HepG2 (cell line): ENCODE measurements around the gene NLGN4X. TPM values are rescaled to one million over a fixed set of nuclear protein-coding genes. Genes with fewer than 3 reads are reported as not detected.

Experiments
- ATAC-seq: fragments of 200-7000 bp; cut with Tn5 transposase; 3 replicates; pipeline ENCODE4 v1.9.1; 2020; ENCODE audit warnings: mild to moderate bottlenecking, moderate library complexity
- BruUV-seq: library from RNA; stranded (reverse); fragments of 400-500 nt; replicated peaks from 2 replicates; lab custom pipeline; 2021; lab: Mats Ljungman, UMichigan
- CTCF ChIA-PET: fragments of 300-600 bp; formaldehyde crosslinking; extraction: SDS; loops from one replicate; lab custom pipeline; 2021; ENCODE audit warnings: low total read pairs, inconsistent platforms, low intra/inter-chr PET ratio; lab: Yijun Ruan, JAX
- POLR2A ChIA-PET: fragments of 350-600 bp; sonication (Branson Sonifier 250); formaldehyde crosslinking; loops from one replicate; lab custom pipeline; 2020; ENCODE audit warnings: antibody characterized with exemption, inconsistent platforms; lab: Yijun Ruan, JAX
- DNase-seq: peaks from one replicate; pipeline ENCODE4 v3.0.0-alpha.2; 2015; ENCODE audit warnings: low spot score
- FAIRE-seq: peaks from 3 replicates; lab custom pipeline; 2011; peaks lifted over from hg19 to GRCh38; lab: Jason Lieb, UNC
- H2AFZ ChIP-seq: one replicate; pipeline ENCODE4 v1.6.1; 2011; ENCODE audit warnings: low read length, inconsistent platforms
- H3K27ac ChIP-seq: fragments of 300-600 bp; 3 replicates; pipeline ENCODE4 v1.8.0; 2011; ENCODE audit warnings: mixed run types, mild to moderate bottlenecking, mixed read lengths, low read length, inconsistent platforms; ENCODE audit not compliant: insufficient read depth; ENCODE audit errors: extremely low read length
- H3K27me3 ChIP-seq, 2 experiments: fragments of 200-600 bp in 1 of 2; 2 replicates in 1 of 2; 3 replicates in 1 of 2; pipeline versions ENCODE4 v1.6.0 to v1.8.0; 2011; ENCODE audit warnings: low read length in 2 of 2, mild to moderate bottlenecking in 2 of 2, moderate library complexity in 2 of 2, inconsistent platforms in 1 of 2; ENCODE audit not compliant: insufficient read depth in 2 of 2, control insufficient read depth in 1 of 2
- H3K36me3 ChIP-seq, 2 experiments: fragments of 200-600 bp in 1 of 2; replicated peaks in 1 of 2; 2 replicates in 1 of 2; 3 replicates in 1 of 2; pipeline versions ENCODE4 v1.5.1 to v1.8.0; 2011; ENCODE audit warnings: low read length in 2 of 2, inconsistent platforms in 1 of 2; ENCODE audit not compliant: insufficient read depth in 2 of 2, control insufficient read depth in 1 of 2
- H3K4me1 ChIP-seq: 2 replicates; pipeline ENCODE4 v1.5.1; 2012; ENCODE audit warnings: low read length, inconsistent platforms; ENCODE audit not compliant: insufficient read depth
- H3K4me2 ChIP-seq: 2 replicates; pipeline ENCODE4 v1.6.0; 2011; ENCODE audit warnings: low read depth, low read length, inconsistent platforms
- H3K4me3 ChIP-seq, 3 experiments: fragments of 200-600 bp in 1 of 3; sonication (generic), shearing (Covaris generic) in 1 of 3; replicated peaks in 1 of 3; 2 replicates each; pipeline ENCODE4 v1.5.1; 2011 to 2016; ENCODE audit warnings: low read length in 3 of 3, inconsistent platforms in 2 of 3, low read depth in 2 of 3, mild to moderate bottlenecking in 2 of 3, control low read depth in 1 of 3, mixed read lengths in 1 of 3; ENCODE audit not compliant: insufficient read depth in 1 of 3
- H3K79me2 ChIP-seq: one replicate; pipeline ENCODE4 v1.6.1; 2011; ENCODE audit warnings: low read length, inconsistent platforms; ENCODE audit not compliant: insufficient read depth
- H3K9ac ChIP-seq: 2 replicates; pipeline ENCODE4 v1.6.0; 2011; ENCODE audit warnings: mild to moderate bottlenecking, low read depth, low read length, inconsistent platforms; ENCODE audit not compliant: insufficient read depth
- H3K9me3 ChIP-seq: 2 replicates; pipeline ENCODE4 v1.5.1; 2012; ENCODE audit warnings: mild to moderate bottlenecking, low read length
- H4K20me1 ChIP-seq: 2 replicates; pipeline ENCODE4 v1.6.0; 2011; ENCODE audit warnings: inconsistent platforms, mild to moderate bottlenecking, low read length, moderate library complexity; ENCODE audit not compliant: insufficient read depth
- ATF6 ChIP-seq: sonication (generic); formaldehyde crosslinking; conservative IDR thresholded peaks from 2 replicates; pipeline ENCODE4 v1.4.0; 2020; ENCODE audit warnings: missing genetic modification reagents
- BCLAF1 ChIP-seq: fragments of 450-650 bp; IDR thresholded peaks from 2 replicates; pipeline ENCODE4 v1.6.1; 2017; ENCODE audit warnings: mild to moderate bottlenecking
- CSRNP2 ChIP-seq: sonication (generic); formaldehyde crosslinking; conservative IDR thresholded peaks from 2 replicates; pipeline ENCODE4 v1.8.0; 2022; ENCODE audit warnings: low read depth, missing genetic modification reagents
- DDIT3 ChIP-seq: sonication (generic); formaldehyde crosslinking; IDR thresholded peaks from 2 replicates; pipeline ENCODE4 v1.4.0; 2020; ENCODE audit warnings: mild to moderate bottlenecking, missing genetic modification reagents
- FOSL2 ChIP-seq: sonication (generic); formaldehyde crosslinking; IDR thresholded peaks from 2 replicates; pipeline ENCODE4 v1.4.0; 2020; ENCODE audit warnings: missing genetic modification reagents
- HIVEP1 ChIP-seq: sonication (generic); formaldehyde crosslinking; IDR thresholded peaks from 2 replicates; pipeline ENCODE4 v1.4.0; 2020; ENCODE audit warnings: mild to moderate bottlenecking, missing genetic modification reagents
- HOXA5 ChIP-seq: sonication (generic); formaldehyde crosslinking; IDR thresholded peaks from 2 replicates; pipeline ENCODE4 v1.4.0; 2020; ENCODE audit warnings: missing genetic modification reagents
- LCORL ChIP-seq, 2 experiments: fragments of 450-650 bp in 1 of 2; sonication (generic) in 1 of 2; formaldehyde crosslinking in 1 of 2; IDR thresholded peaks; 2 replicates each; pipeline versions ENCODE4 v1.5.0 to v1.6.1; 2017 to 2020; ENCODE audit warnings: antibody characterized with exemption in 1 of 2, missing genetic modification reagents in 1 of 2
- MTA3 ChIP-seq: sonication (generic); formaldehyde crosslinking; IDR thresholded peaks from 2 replicates; pipeline ENCODE4 v1.4.0; 2020; ENCODE audit warnings: missing genetic modification reagents
- NR2F6 ChIP-seq, 2 experiments: IDR thresholded peaks; 2 replicates each; pipeline ENCODE4 v1.6.1; 2016; ENCODE audit warnings: antibody characterized with exemption in 1 of 2, mild to moderate bottlenecking in 1 of 2
- PAX8 ChIP-seq: sonication (generic); formaldehyde crosslinking; IDR thresholded peaks from 2 replicates; pipeline ENCODE4 v1.8.0; 2022; ENCODE audit warnings: mild to moderate bottlenecking, missing genetic modification reagents, borderline replicate concordance
- TRAFD1 ChIP-seq: sonication (generic); formaldehyde crosslinking; IDR thresholded peaks from 2 replicates; pipeline ENCODE4 v1.5.1; 2020; ENCODE audit warnings: missing genetic modification reagents, mild to moderate bottlenecking, borderline replicate concordance
- ZBTB21 ChIP-seq: sonication (generic); formaldehyde crosslinking; IDR thresholded peaks from 2 replicates; pipeline ENCODE4 v1.4.0; 2020; ENCODE audit warnings: missing genetic modification reagents
- ZMAT5 ChIP-seq: sonication (generic); formaldehyde crosslinking; IDR thresholded peaks from 2 replicates; pipeline ENCODE4 v1.5.0; 2020; ENCODE audit warnings: mild to moderate bottlenecking, low read depth, missing genetic modification reagents, borderline replicate concordance
- WGBS: methylation state at CpG from one replicate; pipeline ENCODE4 v1.1.6; 2017; ENCODE audit warnings: low lambda C conversion rate; 5-methylcytosine and 5-hydroxymethylcytosine counted together
- in situ Hi-C: cut with HindIII; loops from 2 replicates; pipeline ENCODE4 v1.10.0; 2017; ENCODE audit warnings: low pct_unique_long_range_greater_than_20kb; ENCODE audit not compliant: extremely low pct_ligation_motif_present
- intact Hi-C: fragments of 100-400 bp; cut with micrococcal nuclease; formaldehyde crosslinking; loops from one replicate; pipeline ENCODE4 v1.10.0; 2022; ENCODE audit not compliant: unreplicated experiment
- polyA plus RNA-seq, 8 experiments: library from polyadenylated mRNA; depleted of rRNA in 3 of 8; stranded (reverse) in 7 of 8; unstranded in 1 of 8; fragments of >200 nt; fragmentation: Illumina TruSeq in 4 of 8; extraction: Trizol in 4 of 8; gene quantifications; 2 replicates each; pipeline versions ENCODE4 v1.2.1 to v1.2.3, GENCODE V29; 2011 to 2016; ENCODE audit warnings: low read depth in 4 of 8, missing spikeins in 1 of 8, mixed read lengths in 1 of 8; ENCODE audit not compliant: insufficient read depth in 1 of 8
- total RNA-seq, 5 experiments: library from RNA; depleted of rRNA; stranded (reverse); fragments of >200 nt; fragmentation: Illumina TruSeq; extraction: Trizol; gene quantifications; 2 replicates each; pipeline ENCODE4 v1.2.3, GENCODE V29; 2016; ENCODE audit warnings: low read depth in 1 of 5

NLGN4X gene
- total and polyA plus RNA-seq, 2 of the 13 experiments (the other 11 are each of a cell fraction or from before 2014, with no cell fraction given): not detected

- H3K4me2 ChIP-seq: no peak overlapping the region
- H3K4me1 ChIP-seq: no peaks in the 10 kb centered on the region
- no peak for ATAC-seq
- ChIA-PET POLR2A (no interaction called here), CTCF (no interaction called here)
- no peak for DNase-seq
- no peak overlapping the region for H2AFZ ChIP-seq
- H3K9me3 ChIP-seq: no peaks in the 10 kb centered on the region
- FAIRE-seq: no peak
- BruUV-seq: no TSS peak
- H3K79me2 ChIP-seq: no peaks in the 10 kb centered on the region
- no peak overlapping the region for H3K27ac ChIP-seq
- no peaks in the 10 kb centered on the region for H3K27me3 ChIP-seq
- intact Hi-C loops (no loop called here), in situ Hi-C loops (no loop called here)
- H3K4me3 ChIP-seq: no peak overlapping the region
- H4K20me1 ChIP-seq: no peaks in the 10 kb centered on the region
- H3K9ac ChIP-seq: no peak overlapping the region
- no peaks in the 10 kb centered on the region for H3K36me3 ChIP-seq
- WGBS: 2% methylated on average over 6 of the region's 6 CpGs
- TF ChIP-seq BCLAF1 (no peak), LCORL (IDR thresholded peaks at IDR 0.05) (no peak), LCORL (CRISPR knock-in tag; IDR thresholded peaks at IDR 0.05) (no peak), TRAFD1 (no peak), DDIT3 (no peak), FOSL2 (CRISPR knock-in tag) (no peak), PAX8 (CRISPR knock-in tag) (no peak), NR2F6 (IDR thresholded peaks at IDR 0.05) (no peak), NR2F6 (CRISPR knock-in tag; IDR thresholded peaks at IDR 0.05) (no peak), HOXA5 (CRISPR knock-in tag) (no peak), ZBTB21 (CRISPR knock-in tag) (no peak), CSRNP2 (no peak), HIVEP1 (no peak), ZMAT5 (CRISPR knock-in tag) (no peak), ATF6 (CRISPR knock-in tag) (no peak), MTA3 (CRISPR knock-in tag) (no peak)
These were observed 371.4 kb downstream of the NLGN4X start for GRCh38 chrX:5857232-5857631.
